Esophagus muscularis mucosa (tissue), 4 donors: ENCODE results near the gene CDH18. TPM values are rescaled to one million over a fixed set of nuclear protein-coding genes. Genes with fewer than 3 reads are reported as not detected.

Experiments used
- DNase-seq: peaks from one replicate; pipeline ENCODE4 v3.0.0-alpha.2; 2017; ENCODE audit errors: extremely low spot score
- H3K27ac ChIP-seq, 4 donors: fragments of 200-600 bp; sonication (generic); replicated peaks in 1 of 4; 1 replicate in 3 of 4; 2 replicates in 1 of 4; pipeline ENCODE4 v1.5.1; 2016 to 2019; ENCODE audit warnings: mild to moderate bottlenecking in 1 of 4
- H3K27me3 ChIP-seq, 4 donors: fragments of 200-600 bp; sonication (generic); one replicate each; pipeline versions ENCODE4 v1.5.1 to v1.6.0; 2016 to 2019
- H3K36me3 ChIP-seq, 4 donors: fragments of 200-600 bp; sonication (generic); one replicate each; pipeline ENCODE4 v1.5.1; 2016 to 2019
- H3K4me1 ChIP-seq, 4 donors: fragments of 200-600 bp; sonication (generic); one replicate each; pipeline ENCODE4 v1.5.1; 2016 to 2019
- H3K4me3 ChIP-seq, 4 donors: fragments of 200-600 bp; sonication (generic); 1 replicate in 2 of 4; 2 replicates in 2 of 4; pipeline ENCODE4 v1.5.1; 2016 to 2019; ENCODE audit warnings: mild to moderate bottlenecking in 4 of 4, moderate library complexity in 1 of 4
- H3K9me3 ChIP-seq, 4 donors: fragments of 200-600 bp; sonication (generic); 1 replicate in 3 of 4; 2 replicates in 1 of 4; pipeline ENCODE4 v1.5.1; 2016 to 2019
- EP300 ChIP-seq: sonication (generic); formaldehyde crosslinking; IDR thresholded peaks from one replicate; pipeline ENCODE4 v1.6.1; 2017; ENCODE audit warnings: antibody characterized with exemption
- POLR2A ChIP-seq: fragments of 450-650 bp; IDR thresholded peaks from one replicate; pipeline ENCODE4 v1.6.1; 2017; ENCODE audit warnings: antibody characterized with exemption, moderate library complexity, mild to moderate bottlenecking, low read depth
- POLR2AphosphoS5 ChIP-seq, 2 donors: sonication (generic); formaldehyde crosslinking; IDR thresholded peaks; one replicate each; pipeline ENCODE4 v1.6.1; 2017; ENCODE audit warnings: antibody characterized with exemption in 2 of 2
- WGBS: methylation state at CpG from one replicate; pipeline ENCODE4 v1.1.5; 2018; 5-methylcytosine and 5-hydroxymethylcytosine counted together
- intact Hi-C: fragments of 100-400 bp; cut with DNase I; formaldehyde crosslinking; loops from one replicate; pipeline ENCODE4 v1.15.1; 2023
- total RNA-seq, 4 donors: library from RNA; depleted of rRNA; stranded (reverse); fragments of >200 nt; gene quantifications; one replicate each; pipeline versions ENCODE4 v1.1.0 to v1.2.1, GENCODE V29; 2016
- TF ChIP-seq, protein P1 (sequence below), 3 experiments: fragments of 200-600 bp in 2 of 3; fragments of 450-650 bp in 1 of 3; sonication (generic) in 2 of 3; IDR thresholded peaks; one replicate each; pipeline ENCODE4 v1.5.1; 2017 to 2019; ENCODE audit warnings: antibody characterized with exemption in 3 of 3, mild to moderate bottlenecking in 2 of 3, moderate library complexity in 1 of 3

The CDH18 gene
- total RNA-seq, 4 donors from 2014 or later, result under 0.01 to 0.65 TPM; not detected in 2

DNA sequence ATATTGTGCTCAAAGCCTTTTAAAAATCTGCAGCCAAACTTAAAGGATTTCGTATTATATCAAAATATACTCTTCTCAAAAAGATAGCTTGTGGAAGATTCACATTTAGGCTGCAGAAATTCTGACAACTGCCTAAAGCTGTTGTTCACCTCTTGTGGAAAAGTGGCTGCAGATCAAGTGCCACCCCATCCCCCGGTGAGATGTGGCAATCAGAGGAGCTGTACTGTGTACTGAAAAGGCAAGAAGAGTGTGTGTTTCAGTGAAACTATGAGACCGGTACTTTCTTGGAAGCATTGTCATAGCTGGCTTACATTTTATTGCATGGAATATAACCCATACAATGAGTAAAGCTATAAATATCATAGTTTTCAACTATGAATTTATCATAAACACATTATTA is 64.3 kb downstream of the CDH18 start:
- Histone ChIP-seq H3K36me3 (no peaks in the 10 kb centered on the region), H3K4me3 (no peak overlapping the region), H3K4me1 (peaks cover 0 to 6% (median 0%) of the 10 kb centered on the region in 4 donors), H3K27ac (no peak overlapping the region), H3K9me3 (no peaks in the 10 kb centered on the region), H3K27me3 (no peaks in the 10 kb centered on the region)
- WGBS, result 84% methylated on average over 3 of the region's 3 CpGs
- TF ChIP-seq POLR2A (no peak), EP300 (no peak), POLR2AphosphoS5 (IDR thresholded peaks at IDR 0.05) (no peak)
- TF ChIP-seq, protein P1, sequence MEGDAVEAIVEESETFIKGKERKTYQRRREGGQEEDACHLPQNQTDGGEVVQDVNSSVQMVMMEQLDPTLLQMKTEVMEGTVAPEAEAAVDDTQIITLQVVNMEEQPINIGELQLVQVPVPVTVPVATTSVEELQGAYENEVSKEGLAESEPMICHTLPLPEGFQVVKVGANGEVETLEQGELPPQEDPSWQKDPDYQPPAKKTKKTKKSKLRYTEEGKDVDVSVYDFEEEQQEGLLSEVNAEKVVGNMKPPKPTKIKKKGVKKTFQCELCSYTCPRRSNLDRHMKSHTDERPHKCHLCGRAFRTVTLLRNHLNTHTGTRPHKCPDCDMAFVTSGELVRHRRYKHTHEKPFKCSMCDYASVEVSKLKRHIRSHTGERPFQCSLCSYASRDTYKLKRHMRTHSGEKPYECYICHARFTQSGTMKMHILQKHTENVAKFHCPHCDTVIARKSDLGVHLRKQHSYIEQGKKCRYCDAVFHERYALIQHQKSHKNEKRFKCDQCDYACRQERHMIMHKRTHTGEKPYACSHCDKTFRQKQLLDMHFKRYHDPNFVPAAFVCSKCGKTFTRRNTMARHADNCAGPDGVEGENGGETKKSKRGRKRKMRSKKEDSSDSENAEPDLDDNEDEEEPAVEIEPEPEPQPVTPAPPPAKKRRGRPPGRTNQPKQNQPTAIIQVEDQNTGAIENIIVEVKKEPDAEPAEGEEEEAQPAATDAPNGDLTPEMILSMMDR (IDR thresholded peaks at IDR 0.05), result no peak
- intact Hi-C loops, result no loop called here
- no peak for DNase-seq

DNA sequence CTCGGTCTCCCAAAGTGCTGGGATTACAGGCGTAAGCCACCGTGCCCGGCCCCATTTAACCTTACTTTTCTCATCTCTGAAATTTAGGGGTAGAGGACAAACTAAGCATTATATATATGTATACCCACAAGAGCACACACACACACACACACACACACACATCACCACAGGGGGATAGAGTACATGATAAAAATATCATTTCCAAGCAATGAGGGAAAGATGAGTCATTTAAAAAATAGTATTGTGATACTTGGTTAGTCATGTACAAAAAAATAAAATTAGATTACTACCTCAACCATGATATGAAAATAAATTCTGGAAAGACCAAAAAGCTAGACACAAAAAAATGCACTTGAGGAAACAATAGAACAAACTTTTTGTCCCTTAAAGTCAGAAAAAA is 67.2 kb downstream of the CDH18 start:
- H3K9me3 ChIP-seq, result no peaks in the 10 kb centered on the region
- intact Hi-C loops, result no loop called here
- no peak overlapping the region for H3K27ac ChIP-seq
- H3K4me1 ChIP-seq, result no peaks in the 10 kb centered on the region
- no peak overlapping the region for H3K4me3 ChIP-seq
- no peaks in the 10 kb centered on the region for H3K36me3 ChIP-seq
- TF ChIP-seq EP300 (no peak), POLR2AphosphoS5 (IDR thresholded peaks at IDR 0.05) (no peak), POLR2A (no peak)
- TF ChIP-seq, protein P1 (IDR thresholded peaks at IDR 0.05), result no peak
- no peaks in the 10 kb centered on the region for H3K27me3 ChIP-seq
- WGBS, result 86% methylated on average over 4 of the region's 4 CpGs
- DNase-seq, result no peak

DNA sequence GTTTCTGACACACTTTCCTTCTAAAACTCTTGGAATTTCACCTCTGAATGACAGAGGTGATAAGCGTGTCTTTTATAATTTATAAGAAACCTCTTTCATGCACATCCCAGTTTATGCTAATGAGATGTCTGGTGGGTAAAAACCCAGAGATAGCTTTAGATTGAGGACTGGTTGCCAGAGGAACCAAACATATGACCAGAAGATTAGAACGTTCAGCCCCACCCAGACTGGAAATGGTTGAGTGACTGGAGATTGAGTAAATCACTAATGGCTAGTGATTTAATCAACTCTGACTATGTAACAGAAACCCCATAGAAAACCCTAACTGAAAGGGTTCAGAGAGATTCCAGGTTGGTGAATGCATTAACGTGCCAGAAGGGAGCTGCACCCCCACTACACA is 69.2 kb downstream of the CDH18 start:
- Histone ChIP-seq H3K27ac (no peak overlapping the region), H3K4me3 (no peak overlapping the region), H3K27me3 (no peaks in the 10 kb centered on the region), H3K4me1 (no peaks in the 10 kb centered on the region), H3K9me3 (no peaks in the 10 kb centered on the region), H3K36me3 (no peaks in the 10 kb centered on the region)
- no peak for DNase-seq
- 79% methylated on average over 3 of the region's 3 CpGs for WGBS
- intact Hi-C loops, result no loop called here
- TF ChIP-seq POLR2AphosphoS5 (IDR thresholded peaks at IDR 0.05) (no peak), POLR2A (no peak), EP300 (no peak)
- TF ChIP-seq, protein P1 (IDR thresholded peaks at IDR 0.05), result no peak

DNA sequence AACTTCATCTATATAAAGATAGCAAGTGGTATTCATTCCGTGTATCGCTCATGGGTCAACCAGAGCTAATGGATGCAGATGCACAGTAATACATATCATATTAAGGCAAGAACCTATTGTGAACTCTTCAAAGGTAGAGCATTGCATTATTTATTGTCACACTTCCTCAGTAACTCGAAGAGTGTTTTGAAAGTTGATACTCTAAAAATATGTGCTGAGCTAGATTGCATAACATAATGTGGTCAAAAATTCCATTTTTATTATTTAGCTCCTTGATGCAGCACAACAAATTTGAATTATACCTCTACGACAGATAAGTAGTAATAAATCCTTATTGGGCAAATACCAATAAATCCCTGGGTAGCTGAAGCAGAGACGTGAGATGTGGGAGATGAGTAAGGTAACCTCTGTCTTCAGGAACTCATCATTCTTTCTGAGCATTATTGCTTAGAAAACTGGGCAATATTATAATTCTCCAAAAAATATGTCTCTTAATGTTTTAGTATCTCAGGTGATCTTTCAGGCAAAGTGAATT is 70.3 kb downstream of the CDH18 start:
- Histone ChIP-seq H3K36me3 (no peaks in the 10 kb centered on the region), H3K27me3 (no peaks in the 10 kb centered on the region), H3K27ac (no peak overlapping the region), H3K9me3 (no peaks in the 10 kb centered on the region), H3K4me1 (no peaks in the 10 kb centered on the region), H3K4me3 (no peak overlapping the region)
- 87% methylated on average over 5 of the region's 5 CpGs for WGBS
- TF ChIP-seq, protein P1 (IDR thresholded peaks at IDR 0.05), result no peak
- no peak for TF ChIP-seq POLR2A
- no peak for TF ChIP-seq POLR2AphosphoS5 (IDR thresholded peaks at IDR 0.05)
- no peak for TF ChIP-seq EP300
- intact Hi-C loops, result no loop called here
- DNase-seq, result no peak

- no peak for DNase-seq
- WGBS, result 79% methylated on average over 4 of the region's 4 CpGs
- Histone ChIP-seq H3K36me3 (no peaks in the 10 kb centered on the region), H3K9me3 (no peaks in the 10 kb centered on the region), H3K27ac (no peak overlapping the region), H3K4me1 (no peaks in the 10 kb centered on the region), H3K4me3 (no peak overlapping the region), H3K27me3 (no peaks in the 10 kb centered on the region)
- intact Hi-C loops, result no loop called here
- no peak for TF ChIP-seq POLR2AphosphoS5 (IDR thresholded peaks at IDR 0.05)
- no peak for TF ChIP-seq POLR2A
- TF ChIP-seq EP300, result no peak
- TF ChIP-seq, protein P1 (IDR thresholded peaks at IDR 0.05), result no peak
Measured at GRCh38 chr5:19910136-19910535, 77.9 kb downstream of the CDH18 start.
